ENCODE measurements around the gene ZFP3.

The ZFP3 gene

DNA sequence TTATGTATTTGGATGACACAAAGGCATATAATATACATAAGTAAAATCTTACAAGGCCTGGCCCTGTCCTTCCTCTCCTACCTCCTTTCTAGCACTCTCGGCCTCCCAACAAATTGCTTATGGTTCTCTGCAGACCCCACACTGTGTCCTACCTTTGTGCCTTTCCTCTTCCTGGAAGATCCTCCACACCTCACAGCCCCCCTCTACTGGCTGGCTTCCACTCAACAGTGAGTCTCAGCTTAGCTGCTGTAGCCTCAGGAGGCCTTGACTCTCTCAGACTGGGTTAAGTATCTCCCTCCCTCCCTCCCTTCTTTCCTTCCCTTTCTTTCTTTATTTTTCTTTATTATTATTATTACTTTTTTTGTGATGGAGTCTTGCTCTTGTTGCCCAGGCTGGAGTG, 34.7 kb upstream of the ZFP3 start:
- no peaks in the 10 kb centered on the region for H3K27me3 ChIP-seq (replicated peaks; ENCODE audit: insufficient read depth, low read length)
- TF ChIP-seq EZH2phosphoT487 (IDR thresholded peaks at IDR 0.05; ENCODE audit: low read length) = no peak
- no peak for TF ChIP-seq EZH2 (optimal IDR thresholded peaks at IDR 0.05; ENCODE audit: low read depth, low read length)
- no peak for TF ChIP-seq CTCF (IDR thresholded peaks at IDR 0.05; ENCODE audit: low read length)
- H3K79me2 ChIP-seq (ENCODE audit: low read length) = no peaks in the 10 kb centered on the region
- DNase-seq = no peak
- H3F3A ChIP-seq (ENCODE audit: insufficient read depth, low read length) = no peaks in the 10 kb centered on the region
- no peak overlapping the region for H3K9ac ChIP-seq (ENCODE audit: low read length)
- H3K9me3 ChIP-seq (replicated peaks; ENCODE audit: insufficient read depth, low read length) = no peaks in the 10 kb centered on the region
- no peak overlapping the region for H3K27ac ChIP-seq (ENCODE audit: low read length)
- no peaks in the 10 kb centered on the region for H3K36me3 ChIP-seq (replicated peaks; ENCODE audit: insufficient read depth, low read length)
- H2AFZ ChIP-seq (ENCODE audit: low read length) = no peak overlapping the region
- H3K4me1 ChIP-seq (ENCODE audit: low read length) = no peaks in the 10 kb centered on the region
- H3K4me2 ChIP-seq (ENCODE audit: low read depth, low read length) = no peak overlapping the region
- H4K20me1 ChIP-seq (ENCODE audit: insufficient read depth, low read length) = no peaks in the 10 kb centered on the region
- no peak overlapping the region for H3K4me3 ChIP-seq (ENCODE audit: low read length)
- no peaks in the 10 kb centered on the region for H3K9me2 ChIP-seq (replicated peaks; ENCODE audit: insufficient read depth, low read length)

DNA sequence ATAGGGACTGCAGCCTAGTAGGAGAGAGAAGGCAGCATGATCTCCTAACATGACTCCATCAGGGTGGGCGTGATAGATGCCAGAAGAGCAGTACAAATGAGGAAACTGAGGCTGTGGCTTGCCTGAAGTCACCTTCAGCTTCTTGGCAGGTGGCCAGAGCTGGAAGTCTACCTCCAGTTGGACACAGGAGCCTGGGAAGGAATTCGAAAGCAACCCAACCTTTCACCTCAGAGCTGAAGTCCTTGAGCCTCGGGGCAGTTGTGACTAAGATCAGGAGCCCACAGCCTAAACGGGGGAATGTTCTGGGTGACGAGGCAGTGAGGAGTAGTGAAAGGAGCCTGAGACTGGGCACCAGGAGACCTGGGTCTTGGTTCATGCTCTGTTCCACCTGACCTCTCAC, 33.6 kb upstream of the ZFP3 start:
- no peak overlapping the region for H3K27ac ChIP-seq (ENCODE audit: low read length)
- H3K9me2 ChIP-seq (replicated peaks; ENCODE audit: insufficient read depth, low read length) = no peaks in the 10 kb centered on the region
- no peaks in the 10 kb centered on the region for H3F3A ChIP-seq (ENCODE audit: insufficient read depth, low read length)

GRCh38 chr17:5045496-5045895, 32.8 kb upstream of the ZFP3 start:
- H3K4me2 ChIP-seq (ENCODE audit: low read depth, low read length) = no peak overlapping the region
- no peaks in the 10 kb centered on the region for H3K4me1 ChIP-seq (ENCODE audit: low read length)
- no peak for TF ChIP-seq EZH2 (optimal IDR thresholded peaks at IDR 0.05; ENCODE audit: low read depth, low read length)
- TF ChIP-seq EZH2phosphoT487 (IDR thresholded peaks at IDR 0.05; ENCODE audit: low read length) = no peak
- TF ChIP-seq CTCF (IDR thresholded peaks at IDR 0.05; ENCODE audit: low read length) = no peak
- H3K9me2 ChIP-seq (replicated peaks; ENCODE audit: insufficient read depth, low read length) = no peaks in the 10 kb centered on the region
- no peak for DNase-seq
- H3K4me3 ChIP-seq (ENCODE audit: low read length) = no peak overlapping the region
- no peaks in the 10 kb centered on the region for H3K27me3 ChIP-seq (replicated peaks; ENCODE audit: insufficient read depth, low read length)
- H3K9me3 ChIP-seq (replicated peaks; ENCODE audit: insufficient read depth, low read length) = no peaks in the 10 kb centered on the region
- no peak overlapping the region for H3K27ac ChIP-seq (ENCODE audit: low read length)
- H3K9ac ChIP-seq (ENCODE audit: low read length) = no peak overlapping the region
- H2AFZ ChIP-seq (ENCODE audit: low read length) = no peak overlapping the region
- H3F3A ChIP-seq (ENCODE audit: insufficient read depth, low read length) = no peaks in the 10 kb centered on the region
- H4K20me1 ChIP-seq (ENCODE audit: insufficient read depth, low read length) = no peaks in the 10 kb centered on the region
- no peaks in the 10 kb centered on the region for H3K36me3 ChIP-seq (replicated peaks; ENCODE audit: insufficient read depth, low read length)
- H3K79me2 ChIP-seq (ENCODE audit: low read length) = no peaks in the 10 kb centered on the region

More for the DNA sequence above, 33.6 kb upstream of the ZFP3 start:
- Histone ChIP-seq H3K9me3 (replicated peaks; ENCODE audit: insufficient read depth, low read length) (no peaks in the 10 kb centered on the region), H3K79me2 (ENCODE audit: low read length) (no peaks in the 10 kb centered on the region), H3K27me3 (replicated peaks; ENCODE audit: insufficient read depth, low read length) (no peaks in the 10 kb centered on the region), H3K4me1 (ENCODE audit: low read length) (no peaks in the 10 kb centered on the region), H4K20me1 (ENCODE audit: insufficient read depth, low read length) (no peaks in the 10 kb centered on the region), H3K9ac (ENCODE audit: low read length) (no peak overlapping the region), H3K4me2 (ENCODE audit: low read depth, low read length) (no peak overlapping the region), H2AFZ (ENCODE audit: low read length) (no peak overlapping the region), H3K36me3 (replicated peaks; ENCODE audit: insufficient read depth, low read length) (no peaks in the 10 kb centered on the region), H3K4me3 (ENCODE audit: low read length) (no peak overlapping the region)
- no peak for DNase-seq
- TF ChIP-seq CTCF (IDR thresholded peaks at IDR 0.05; ENCODE audit: low read length) = no peak
- TF ChIP-seq EZH2 (optimal IDR thresholded peaks at IDR 0.05; ENCODE audit: low read depth, low read length) = no peak
- no peak for TF ChIP-seq EZH2phosphoT487 (IDR thresholded peaks at IDR 0.05; ENCODE audit: low read length)
